NT2/D1 (cell line): ENCODE measurements around the gene OGT.
"Not testable (repeated sequence)": the region's sequence is repeated elsewhere in the genome, so short reads cannot be mapped to it uniquely, and the experiment has no call there.

ENCODE experiments used
- DNase-seq: peaks from one replicate; pipeline ENCODE4 v3.0.0-alpha.2; 2011; ENCODE audit warnings: low read depth, low spot score
- H3K27me3 ChIP-seq: 2 replicates; pipeline ENCODE4 v1.6.0; 2011; ENCODE audit warnings: mild to moderate bottlenecking; ENCODE audit not compliant: insufficient read length, insufficient read depth
- H3K36me3 ChIP-seq: 2 replicates; pipeline ENCODE4 v1.6.1; 2011; ENCODE audit warnings: mild to moderate bottlenecking, low read length, mixed read lengths; ENCODE audit not compliant: insufficient read depth, insufficient read length
- H3K4me1 ChIP-seq: 2 replicates; pipeline ENCODE4 v1.5.1; 2011; ENCODE audit not compliant: insufficient read depth, insufficient read length
- H3K4me3 ChIP-seq: 2 replicates; pipeline ENCODE4 v1.5.1; 2011; ENCODE audit warnings: low read depth; ENCODE audit not compliant: insufficient read length
- H3K9ac ChIP-seq: 2 replicates; pipeline ENCODE4 v1.6.0; 2011; ENCODE audit warnings: low read depth; ENCODE audit not compliant: insufficient read length
- H3K9me3 ChIP-seq: 2 replicates; pipeline ENCODE4 v1.5.1; 2011; ENCODE audit warnings: mild to moderate bottlenecking, low read length; ENCODE audit not compliant: insufficient read depth
- SUZ12 ChIP-seq: IDR thresholded peaks from 2 replicates; pipeline ENCODE4 v1.6.1; 2011; ENCODE audit not compliant: insufficient read length, insufficient read depth; ENCODE audit errors: extremely low read depth
- YY1 ChIP-seq: IDR thresholded peaks from 2 replicates; pipeline ENCODE4 v1.6.1; 2011; ENCODE audit not compliant: insufficient read length, insufficient read depth
- ZNF274 ChIP-seq: IDR thresholded peaks from 2 replicates; pipeline ENCODE4 v1.6.1; 2011; ENCODE audit warnings: mild to moderate bottlenecking, low read depth, low read length

Gene OGT

DNA sequence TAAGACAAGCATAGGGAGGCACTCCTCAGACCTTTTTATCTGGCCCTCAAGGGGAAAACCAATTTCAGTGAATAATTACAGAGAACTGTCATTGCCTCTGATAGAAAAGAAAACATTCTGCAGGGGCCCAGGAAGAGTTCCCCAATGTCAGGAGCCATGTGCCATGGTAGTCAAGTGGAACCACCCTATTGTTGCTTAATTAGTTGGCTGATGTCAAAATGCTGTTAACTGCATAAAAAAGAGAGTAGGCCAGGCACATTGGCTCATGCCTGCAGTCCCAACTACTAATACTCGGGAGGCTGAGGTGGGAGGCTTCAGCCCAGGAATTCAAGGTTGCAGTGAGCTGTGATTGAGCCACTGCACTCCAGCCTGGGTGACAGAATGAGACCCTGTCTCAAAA is 28.6 kb upstream of the OGT start:
- no peak overlapping the region for H3K9ac ChIP-seq
- DNase-seq: no peak
- no peaks in the 10 kb centered on the region for H3K4me1 ChIP-seq
- H3K9me3 ChIP-seq: peaks cover 6% of the 10 kb centered on the region; the same call in 1 of the 2 replicates
- H3K27me3 ChIP-seq: no peaks in the 10 kb centered on the region
- no peak overlapping the region for H3K4me3 ChIP-seq
- no peaks in the 10 kb centered on the region for H3K36me3 ChIP-seq
- TF ChIP-seq YY1 (no peak), SUZ12 (no peak), ZNF274 (no peak)

DNA sequence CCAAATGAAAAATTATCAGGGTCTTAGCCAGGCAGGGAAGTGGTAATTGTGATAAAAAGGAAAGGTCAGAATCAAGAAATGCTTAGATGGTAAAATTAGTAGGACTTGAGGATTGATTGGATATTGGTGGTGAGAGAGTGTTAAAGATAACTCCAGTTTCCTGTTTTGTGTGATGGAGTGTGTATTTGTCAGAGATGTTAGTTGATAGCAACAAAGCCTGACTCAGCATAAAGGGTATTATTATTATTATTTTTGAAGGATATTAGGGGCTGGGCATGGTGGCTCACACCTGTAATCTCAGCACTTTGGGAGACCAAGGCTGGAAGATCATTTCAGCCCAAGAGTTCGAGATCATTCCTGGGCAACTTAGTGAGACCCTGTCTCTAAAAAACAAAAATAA is 23.6 kb upstream of the OGT start:
- H3K4me3 ChIP-seq: no peak overlapping the region
- no peak overlapping the region for H3K9ac ChIP-seq
- no peak for DNase-seq
- H3K9me3 ChIP-seq: no peaks in the 10 kb centered on the region
- H3K4me1 ChIP-seq: no peaks in the 10 kb centered on the region
- no peaks in the 10 kb centered on the region for H3K27me3 ChIP-seq
- H3K36me3 ChIP-seq: no peaks in the 10 kb centered on the region
- TF ChIP-seq YY1 (no peak), ZNF274 (no peak), SUZ12 (no peak)

DNA sequence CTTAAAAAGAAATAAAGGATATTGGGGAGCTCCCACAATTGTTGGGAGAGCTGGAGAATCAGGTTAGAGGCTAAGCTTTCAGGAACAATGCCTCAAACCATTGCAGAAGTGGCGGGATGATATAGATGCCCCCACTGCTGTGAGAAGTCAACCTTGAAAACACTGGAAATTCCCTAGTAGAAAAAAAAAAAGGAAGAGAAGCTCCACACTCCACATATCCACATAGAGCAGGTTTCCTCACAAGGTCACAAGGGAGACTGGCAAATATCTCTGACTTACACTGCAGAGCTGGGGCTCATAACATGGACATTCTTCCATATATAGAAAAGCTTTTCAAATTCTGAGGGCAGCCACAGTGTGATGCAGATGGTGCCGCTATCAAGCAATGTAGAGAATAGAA is 22.7 kb upstream of the OGT start:
- TF ChIP-seq SUZ12 (no peak), ZNF274 (no peak), YY1 (no peak)
- no peak for DNase-seq
- Histone ChIP-seq H3K36me3 (no peaks in the 10 kb centered on the region), H3K9me3 (no peaks in the 10 kb centered on the region), H3K9ac (no peak overlapping the region), H3K4me1 (no peaks in the 10 kb centered on the region), H3K27me3 (no peaks in the 10 kb centered on the region), H3K4me3 (no peak overlapping the region)

DNA sequence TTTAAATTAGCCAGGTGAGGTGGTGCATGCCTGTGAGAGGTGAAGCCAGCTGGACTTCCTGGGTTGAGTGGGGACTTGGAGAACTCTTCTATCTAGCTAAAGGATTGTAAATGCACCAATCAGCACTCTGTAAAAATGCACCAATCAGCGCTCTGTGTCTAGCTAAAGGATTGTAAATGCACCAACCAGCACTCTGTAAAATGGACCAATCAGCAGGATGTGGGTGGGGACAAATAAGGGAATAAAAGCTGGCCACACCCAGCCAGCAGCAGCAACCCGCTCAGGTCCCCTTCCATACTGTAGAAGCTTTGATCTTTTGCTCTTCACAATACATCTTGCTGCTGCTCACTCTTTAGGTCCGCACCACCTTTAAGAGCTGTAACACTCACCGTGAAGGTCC is 19.2 kb upstream of the OGT start:
- not testable (repeated sequence) for H3K4me3 ChIP-seq, H3K36me3 ChIP-seq, H3K27me3 ChIP-seq, H3K4me1 ChIP-seq, H3K9ac ChIP-seq, DNase-seq, H3K9me3 ChIP-seq

DNA sequence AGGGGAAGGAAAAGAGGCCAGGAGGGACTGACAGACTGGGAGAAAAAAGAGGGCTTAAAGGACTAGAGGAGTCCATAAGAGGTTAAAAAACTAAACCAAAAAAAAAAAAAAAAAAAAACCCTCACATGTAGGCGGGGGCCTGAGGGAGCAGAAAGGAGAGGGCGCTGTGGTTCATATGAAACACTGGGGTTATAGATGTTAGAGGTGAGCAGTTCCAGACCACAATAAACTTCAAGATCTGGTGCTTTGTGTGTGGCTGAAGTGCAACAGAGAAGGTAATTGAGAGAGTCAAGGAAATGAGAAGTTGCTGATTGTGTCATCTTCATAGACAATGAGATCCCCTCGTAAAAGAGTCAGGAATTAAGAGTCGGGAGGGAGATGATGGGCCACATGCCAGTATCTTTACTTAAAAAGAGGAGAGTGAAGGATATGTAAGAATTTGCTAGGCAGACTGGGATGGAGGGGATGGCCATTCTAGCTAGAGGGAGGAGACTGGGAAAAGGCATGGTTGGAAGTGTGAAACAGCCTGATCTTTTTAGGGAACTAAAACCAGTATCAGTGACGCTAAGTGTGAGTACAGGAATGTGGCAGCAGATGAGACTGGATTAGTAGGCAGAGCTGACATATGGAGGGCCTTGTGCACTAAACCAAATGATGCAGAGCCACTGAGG is 18.4 kb upstream of the OGT start:
- no peak for DNase-seq
- TF ChIP-seq YY1 (no peak), SUZ12 (no peak), ZNF274 (no peak)
- no peak overlapping the region for H3K4me3 ChIP-seq
- H3K9me3 ChIP-seq: no peaks in the 10 kb centered on the region
- H3K27me3 ChIP-seq: no peaks in the 10 kb centered on the region
- no peaks in the 10 kb centered on the region for H3K36me3 ChIP-seq
- H3K9ac ChIP-seq: no peak overlapping the region
- H3K4me1 ChIP-seq: no peaks in the 10 kb centered on the region

DNA sequence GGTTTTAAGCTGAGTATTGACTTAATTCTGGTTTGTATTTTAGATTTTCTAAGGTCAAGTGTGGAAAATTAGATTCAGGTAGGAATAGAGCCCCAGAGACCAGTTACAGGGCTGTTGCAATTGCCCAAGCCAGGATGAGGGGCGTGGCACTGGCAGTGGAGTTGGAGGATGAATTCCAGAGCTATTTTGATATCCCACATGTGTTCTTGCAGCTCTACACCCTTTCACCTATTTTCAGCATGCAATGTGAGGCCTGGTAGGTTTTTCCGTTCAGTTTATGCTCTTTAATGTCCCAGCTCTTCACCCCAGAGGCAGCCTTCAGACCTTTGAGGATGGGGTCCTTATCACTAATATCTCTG is 17.9 kb upstream of the OGT start:
- DNase-seq: no peak
- TF ChIP-seq YY1 (no peak), SUZ12 (no peak), ZNF274 (no peak)
- Histone ChIP-seq H3K4me1 (no peaks in the 10 kb centered on the region), H3K27me3 (no peaks in the 10 kb centered on the region), H3K9ac (no peak overlapping the region), H3K9me3 (no peaks in the 10 kb centered on the region), H3K4me3 (no peak overlapping the region), H3K36me3 (no peaks in the 10 kb centered on the region)

DNA sequence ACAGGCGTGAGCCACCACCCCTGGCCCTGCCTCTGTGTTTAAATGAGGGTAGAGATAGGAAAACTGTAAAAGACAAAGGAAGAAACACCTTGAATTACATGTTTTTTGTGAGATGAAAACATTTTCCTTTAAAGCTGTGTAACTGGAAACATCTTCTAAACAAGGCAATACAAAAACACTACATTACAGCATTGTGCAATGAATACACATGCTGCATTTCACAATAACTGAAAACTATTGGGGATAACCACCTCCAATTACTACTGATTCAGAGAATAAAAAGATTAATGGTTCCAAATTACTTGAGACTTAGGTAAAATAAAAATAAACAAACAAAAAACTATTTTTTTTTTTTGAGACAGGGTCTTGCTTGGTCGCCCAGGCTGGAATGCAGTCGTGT is 7.6 kb upstream of the OGT start:
- H3K4me1 ChIP-seq: no peaks in the 10 kb centered on the region
- no peak overlapping the region for H3K4me3 ChIP-seq
- no peak for DNase-seq
- TF ChIP-seq YY1 (no peak), ZNF274 (no peak), SUZ12 (no peak)
- no peaks in the 10 kb centered on the region for H3K36me3 ChIP-seq
- H3K27me3 ChIP-seq: no peaks in the 10 kb centered on the region
- H3K9me3 ChIP-seq: no peaks in the 10 kb centered on the region
- no peak overlapping the region for H3K9ac ChIP-seq
